ENCODE measurements around the gene ATP10B.

ATP10B gene

GRCh38 chr5:160637357-160638090, 214.5 kb downstream of the ATP10B start:
- FAIRE-seq (no peak), DNase-seq (ENCODE audit: low spot score) (no peak)

GRCh38 chr5:160635663-160636062, 216.3 kb downstream of the ATP10B start:
- no peak for DNase-seq (ENCODE audit: low spot score)
- no peak for FAIRE-seq

- DNase-seq (ENCODE audit: low spot score) (no peak), FAIRE-seq (no peak)
These were observed 217.0 kb downstream of the ATP10B start for GRCh38 chr5:160635046-160635445.

GRCh38 chr5:160629003-160629402, 223.0 kb downstream of the ATP10B start:
- DNase-seq (ENCODE audit: low spot score) (no peak), FAIRE-seq (no peak)

GRCh38 chr5:160628619-160628968, 223.4 kb downstream of the ATP10B start:
- no peak for FAIRE-seq
- DNase-seq (ENCODE audit: low spot score): no peak

GRCh38 chr5:160627921-160628618, 223.9 kb downstream of the ATP10B start:
- DNase-seq (ENCODE audit: low spot score) (no peak), FAIRE-seq (no peak)

- DNase-seq (ENCODE audit: low spot score): no peak
- FAIRE-seq: no peak
These were observed 225.7 kb downstream of the ATP10B start for GRCh38 chr5:160626322-160626721.

GRCh38 chr5:160621526-160621925, 230.5 kb downstream of the ATP10B start:
- FAIRE-seq (no peak), DNase-seq (ENCODE audit: low spot score) (no peak)

- DNase-seq (ENCODE audit: low spot score) (no peak), FAIRE-seq (no peak)
These were observed 231.6 kb downstream of the ATP10B start for GRCh38 chr5:160620401-160620800.

GRCh38 chr5:160619381-160619780, 232.6 kb downstream of the ATP10B start:
- no peak for DNase-seq (ENCODE audit: low spot score)
- no peak for FAIRE-seq

- no peak for DNase-seq (ENCODE audit: low spot score)
- no peak for FAIRE-seq
These were observed 233.7 kb downstream of the ATP10B start for GRCh38 chr5:160618286-160618685.

GRCh38 chr5:160616712-160617497, 235.1 kb downstream of the ATP10B start:
- FAIRE-seq: no peak
- no peak for DNase-seq (ENCODE audit: low spot score)

GRCh38 chr5:160614136-160614535, 237.9 kb downstream of the ATP10B start:
- no peak for FAIRE-seq
- no peak for DNase-seq (ENCODE audit: low spot score)

GRCh38 chr5:160605266-160605665, 246.7 kb downstream of the ATP10B start:
- DNase-seq (ENCODE audit: low spot score): no peak
- FAIRE-seq: no peak

- DNase-seq (ENCODE audit: low spot score): no peak
- FAIRE-seq: no peak
These were observed 247.5 kb downstream of the ATP10B start for GRCh38 chr5:160604484-160604883.

GRCh38 chr5:160602744-160603143, 249.3 kb downstream of the ATP10B start:
- no peak for FAIRE-seq

GRCh38 chr5:160601046-160601445, 251.0 kb downstream of the ATP10B start:
- no peak for DNase-seq (ENCODE audit: low spot score)
- FAIRE-seq: no peak

More at GRCh38 chr5:160602744-160603143, 249.3 kb downstream of the ATP10B start:
- DNase-seq (ENCODE audit: low spot score): no peak

GRCh38 chr5:160573318-160573717, 278.7 kb downstream of the ATP10B start:
- FAIRE-seq (no peak), DNase-seq (ENCODE audit: low spot score) (no peak)

- DNase-seq (ENCODE audit: low spot score) (no peak), FAIRE-seq (no peak)
These were observed 284.8 kb downstream of the ATP10B start for GRCh38 chr5:160567031-160567705.

- DNase-seq (ENCODE audit: low spot score): no peak
- FAIRE-seq: no peak
These were observed 286.6 kb downstream of the ATP10B start for GRCh38 chr5:160565376-160565775.

GRCh38 chr5:160556846-160557245, 295.2 kb downstream of the ATP10B start:
- peak; percentile 89 for DNase-seq (ENCODE audit: low spot score)
- FAIRE-seq: peak; percentile 80
